Uterus (tissue), 4 donors: ENCODE results near the gene EIF4E1B. TPM values are rescaled to one million over a fixed set of nuclear protein-coding genes. Genes with fewer than 3 reads are reported as not detected.
A peak's percentile ranks its signal among the peaks of the same experiment; 100 is the strongest.

Experiments
- DNase-seq, 2 donors: peaks; one replicate each; pipeline ENCODE4 v3.0.0-alpha.2; 2019 to 2020
- H3K27ac ChIP-seq, 2 donors: fragments of 200-600 bp; sonication (generic); 1 replicate in 1 of 2; 2 replicates in 1 of 2; pipeline ENCODE4 v1.5.1; 2016 to 2018
- H3K27me3 ChIP-seq, 2 donors: fragments of 200-600 bp; sonication (generic); one replicate each; pipeline ENCODE4 v1.5.1; 2018 to 2019; ENCODE audit warnings: control low read depth in 1 of 2
- H3K36me3 ChIP-seq, 2 donors: fragments of 200-600 bp; sonication (generic); one replicate each; pipeline ENCODE4 v1.5.1; 2019; ENCODE audit warnings: control low read depth in 1 of 2
- H3K4me1 ChIP-seq, 2 donors: fragments of 200-600 bp; sonication (generic); one replicate each; pipeline ENCODE4 v1.5.1; 2018 to 2019; ENCODE audit warnings: control low read depth in 1 of 2
- H3K4me3 ChIP-seq, 2 donors: fragments of 200-600 bp; sonication (generic); 1 replicate in 1 of 2; 2 replicates in 1 of 2; pipeline ENCODE4 v1.5.1; 2018 to 2019; ENCODE audit warnings: mild to moderate bottlenecking in 1 of 2
- H3K9me3 ChIP-seq, 2 donors: fragments of 200-600 bp; sonication (generic); one replicate each; pipeline ENCODE4 v1.5.1; 2019; ENCODE audit warnings: control low read depth in 1 of 2
- POLR2A ChIP-seq, 2 donors: fragments of 450-650 bp; IDR thresholded peaks; one replicate each; pipeline ENCODE4 v1.6.1; 2016; ENCODE audit warnings: antibody characterized with exemption in 2 of 2, mild to moderate bottlenecking in 1 of 2, moderate library complexity in 1 of 2
- intact Hi-C: fragments of 100-400 bp; cut with DNase I; formaldehyde crosslinking; loops from one replicate; pipeline ENCODE4 v1.15.1; 2023; ENCODE audit warnings: low total_unique reads
- total RNA-seq, 4 donors: library from RNA; depleted of rRNA in 3 of 4; stranded (reverse); fragments of >200 nt in 3 of 4; gene quantifications; one replicate each; pipeline versions ENCODE4 v1.1.0 to v1.2.4, GENCODE V29; 2014 to 2023
- TF ChIP-seq, protein P1 (sequence below), 4 experiments: fragments of 200-600 bp in 2 of 4; fragments of 450-650 bp in 2 of 4; sonication (generic) in 2 of 4; IDR thresholded peaks; one replicate each; pipeline ENCODE4 v1.5.1; 2016 to 2019; ENCODE audit warnings: antibody characterized with exemption in 4 of 4, mild to moderate bottlenecking in 2 of 4, moderate library complexity in 1 of 4
- donor health status: DM: yes; HTN: yes; CAD: no.

EIF4E1B gene
- total RNA-seq, 4 donors from 2014 or later, result not detected

DNA sequence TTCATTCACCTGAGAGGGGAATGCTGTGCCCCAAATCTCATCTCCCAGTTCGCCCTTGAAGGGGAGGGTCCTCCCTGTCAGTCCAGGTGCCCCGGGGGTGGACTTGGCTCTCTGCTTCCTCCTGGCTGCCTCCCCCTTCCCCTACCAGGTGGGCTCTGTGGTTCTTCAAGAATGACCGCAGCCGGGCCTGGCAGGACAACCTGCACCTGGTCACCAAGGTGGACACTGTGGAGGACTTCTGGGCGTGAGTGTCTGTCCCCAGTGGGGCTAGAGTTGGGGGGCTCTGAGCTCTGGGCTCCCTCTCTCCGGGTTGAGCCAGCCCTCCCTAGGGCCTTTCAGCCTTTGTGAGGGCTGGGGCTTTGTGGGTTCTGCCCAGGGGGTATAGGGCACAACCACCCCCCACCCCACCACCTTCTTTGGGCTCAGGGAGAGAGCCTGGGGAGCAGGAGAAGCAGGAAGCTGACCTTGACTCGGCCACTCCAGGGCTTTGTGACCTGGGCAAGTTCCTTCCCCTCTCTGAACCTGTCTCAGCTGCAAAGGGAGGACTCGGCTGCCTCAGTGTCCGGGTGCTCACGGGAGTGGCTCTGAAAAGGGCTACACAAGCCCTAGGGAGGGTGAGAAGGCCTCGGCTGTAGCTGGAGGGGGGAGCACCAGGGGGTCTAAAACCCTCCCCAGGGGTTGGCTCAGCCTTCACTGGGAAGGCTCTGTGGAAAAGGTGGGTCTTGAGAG lies 13.2 kb downstream of the EIF4E1B start:
- H3K4me1 ChIP-seq, result peaks cover 0 to 6% of the 10 kb centered on the region in 2 donors
- H3K36me3 ChIP-seq, result no peaks in the 10 kb centered on the region
- no peaks in the 10 kb centered on the region for H3K27me3 ChIP-seq
- DNase-seq, result no peak
- no peaks in the 10 kb centered on the region for H3K9me3 ChIP-seq
- TF ChIP-seq, protein P1, sequence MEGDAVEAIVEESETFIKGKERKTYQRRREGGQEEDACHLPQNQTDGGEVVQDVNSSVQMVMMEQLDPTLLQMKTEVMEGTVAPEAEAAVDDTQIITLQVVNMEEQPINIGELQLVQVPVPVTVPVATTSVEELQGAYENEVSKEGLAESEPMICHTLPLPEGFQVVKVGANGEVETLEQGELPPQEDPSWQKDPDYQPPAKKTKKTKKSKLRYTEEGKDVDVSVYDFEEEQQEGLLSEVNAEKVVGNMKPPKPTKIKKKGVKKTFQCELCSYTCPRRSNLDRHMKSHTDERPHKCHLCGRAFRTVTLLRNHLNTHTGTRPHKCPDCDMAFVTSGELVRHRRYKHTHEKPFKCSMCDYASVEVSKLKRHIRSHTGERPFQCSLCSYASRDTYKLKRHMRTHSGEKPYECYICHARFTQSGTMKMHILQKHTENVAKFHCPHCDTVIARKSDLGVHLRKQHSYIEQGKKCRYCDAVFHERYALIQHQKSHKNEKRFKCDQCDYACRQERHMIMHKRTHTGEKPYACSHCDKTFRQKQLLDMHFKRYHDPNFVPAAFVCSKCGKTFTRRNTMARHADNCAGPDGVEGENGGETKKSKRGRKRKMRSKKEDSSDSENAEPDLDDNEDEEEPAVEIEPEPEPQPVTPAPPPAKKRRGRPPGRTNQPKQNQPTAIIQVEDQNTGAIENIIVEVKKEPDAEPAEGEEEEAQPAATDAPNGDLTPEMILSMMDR (IDR thresholded peaks at IDR 0.05), result no peak
- no peak for TF ChIP-seq POLR2A (IDR thresholded peaks at IDR 0.05)
- intact Hi-C loops, result no loop called here
- no peak overlapping the region for H3K27ac ChIP-seq
- H3K4me3 ChIP-seq, result no peak overlapping the region

DNA sequence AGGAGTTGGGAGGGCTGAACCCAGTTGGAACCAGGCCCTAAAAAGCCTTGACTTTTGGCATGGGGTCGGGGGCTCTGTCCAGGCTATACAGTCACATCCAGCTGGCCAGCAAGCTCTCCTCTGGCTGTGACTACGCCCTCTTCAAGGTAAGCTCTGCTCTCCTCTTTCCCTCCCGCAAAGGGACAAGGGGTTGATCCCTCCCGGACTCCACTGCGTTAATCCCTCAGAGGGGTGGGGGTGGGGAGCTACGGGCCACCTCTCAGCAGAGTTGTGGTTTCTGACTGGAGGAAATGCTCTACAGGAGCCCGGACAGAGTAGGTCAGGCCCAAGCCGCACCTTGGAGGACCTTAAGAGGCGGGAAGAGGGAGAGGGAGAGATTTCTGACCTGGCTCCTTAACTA lies 13.8 kb downstream of the EIF4E1B start:
- no peak overlapping the region for H3K4me3 ChIP-seq
- intact Hi-C loops, result no loop called here
- peaks cover 0 to 6% of the 10 kb centered on the region in 2 donors for H3K4me1 ChIP-seq
- no peaks in the 10 kb centered on the region for H3K9me3 ChIP-seq
- no peaks in the 10 kb centered on the region for H3K36me3 ChIP-seq
- no peak overlapping the region for H3K27ac ChIP-seq
- no peak for TF ChIP-seq POLR2A (IDR thresholded peaks at IDR 0.05)
- TF ChIP-seq, protein P1 (IDR thresholded peaks at IDR 0.05), result no peak
- no peaks in the 10 kb centered on the region for H3K27me3 ChIP-seq
- DNase-seq, result no peak

DNA sequence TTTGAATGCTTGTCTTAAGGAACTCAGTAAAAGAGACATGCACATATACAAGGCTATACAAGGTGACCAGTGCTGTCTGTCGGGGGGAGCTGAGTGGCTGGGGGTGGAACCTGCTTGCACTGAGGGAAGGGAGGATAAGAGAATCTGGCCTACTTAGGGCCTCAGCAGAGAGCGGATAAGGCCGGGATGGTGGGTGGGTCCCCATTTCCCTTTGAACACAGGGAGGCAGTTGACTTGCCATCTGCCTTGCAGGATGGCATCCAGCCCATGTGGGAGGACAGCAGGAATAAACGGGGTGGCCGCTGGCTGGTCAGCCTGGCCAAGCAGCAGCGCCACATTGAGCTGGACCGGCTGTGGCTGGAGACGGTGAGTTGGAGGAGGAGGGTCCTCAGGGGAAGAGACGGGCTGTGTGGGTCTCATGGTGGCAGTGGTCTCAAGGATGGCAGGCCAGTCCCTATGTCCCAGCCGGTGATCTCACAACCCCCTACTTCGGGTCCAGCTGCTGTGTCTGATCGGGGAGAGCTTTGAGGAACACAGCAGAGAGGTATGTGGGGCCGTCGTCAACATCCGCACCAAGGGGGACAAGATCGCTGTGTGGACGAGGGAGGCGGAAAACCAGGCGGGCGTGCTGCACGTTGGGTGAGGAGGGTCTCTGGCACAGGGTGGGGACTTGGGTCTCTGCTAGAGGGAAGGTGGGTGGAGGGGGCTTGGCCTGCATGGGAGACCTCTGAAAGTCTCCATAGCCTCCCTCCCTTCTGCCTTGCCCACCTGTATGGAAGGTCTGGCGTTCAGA lies 14.6 kb downstream of the EIF4E1B start:
- intact Hi-C loops, result no loop called here
- no peak for DNase-seq
- Histone ChIP-seq H3K36me3 (no peaks in the 10 kb centered on the region), H3K4me1 (peaks cover 0 to 6% of the 10 kb centered on the region in 2 donors), H3K4me3 (no peak overlapping the region), H3K9me3 (no peaks in the 10 kb centered on the region), H3K27me3 (no peaks in the 10 kb centered on the region), H3K27ac (no peak overlapping the region)
- TF ChIP-seq, protein P1 (IDR thresholded peaks at IDR 0.05), result no peak

DNA sequence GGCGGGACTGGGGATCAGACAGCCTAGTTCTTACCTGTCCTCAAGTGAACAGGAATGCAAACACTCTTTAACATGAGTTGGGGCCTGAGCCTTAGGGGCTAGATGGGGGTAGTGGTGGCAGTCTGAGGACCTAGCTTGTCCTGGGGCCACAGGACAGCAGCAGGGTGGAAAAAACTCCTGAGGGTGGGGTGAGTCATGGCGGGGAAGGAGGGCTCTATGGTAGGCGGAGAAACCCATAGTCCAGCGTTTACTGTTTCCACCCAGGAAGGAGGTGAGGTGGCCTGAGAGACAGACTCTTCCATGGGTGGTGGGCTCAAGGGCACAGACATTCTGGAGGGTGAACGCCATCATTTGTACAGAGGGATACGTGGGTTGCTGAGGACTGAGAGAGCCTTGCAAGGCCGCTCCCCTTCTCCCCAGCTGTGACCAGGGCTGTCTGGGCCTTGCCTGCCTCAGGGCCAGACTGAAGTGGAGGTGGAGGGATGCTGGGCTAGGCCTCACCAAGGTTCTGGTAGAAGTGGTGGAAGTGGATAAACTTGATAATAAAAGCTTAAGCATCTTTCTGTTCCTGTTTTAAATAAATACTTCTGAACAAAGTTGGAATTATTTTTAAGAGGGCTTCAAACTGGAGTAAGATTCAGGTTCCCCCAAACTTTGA lies 15.7 kb downstream of the EIF4E1B start:
- intact Hi-C loops, result no loop called here
- Histone ChIP-seq H3K9me3 (no peaks in the 10 kb centered on the region), H3K27ac (peak overlapping the region; percentile 66 to 79), H3K36me3 (no peaks in the 10 kb centered on the region), H3K27me3 (no peaks in the 10 kb centered on the region), H3K4me3 (no peak overlapping the region), H3K4me1 (peaks cover 0 to 6% of the 10 kb centered on the region in 2 donors)
- no peak for DNase-seq
- TF ChIP-seq, protein P1 (IDR thresholded peaks at IDR 0.05), result no peak
- no peak for TF ChIP-seq POLR2A (IDR thresholded peaks at IDR 0.05)

DNA sequence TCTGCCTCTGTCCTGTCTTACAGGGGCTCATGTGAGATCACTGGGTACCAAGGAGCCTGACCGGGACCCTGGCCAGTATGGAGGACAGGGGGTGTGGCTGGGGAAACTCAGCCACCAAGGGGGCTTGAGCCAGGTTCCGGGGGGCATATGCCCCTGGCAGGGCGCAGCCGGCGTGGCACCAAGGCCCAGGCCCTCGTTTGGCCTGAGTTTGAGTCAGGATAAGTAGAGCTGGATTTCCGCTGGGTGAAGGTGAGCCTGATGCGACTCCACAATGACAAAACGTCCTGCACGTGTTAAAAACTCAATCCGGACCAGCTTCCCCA lies 16.2 kb downstream of the EIF4E1B start:
- no peaks in the 10 kb centered on the region for H3K9me3 ChIP-seq
- H3K4me1 ChIP-seq, result peaks cover 0 to 6% of the 10 kb centered on the region in 2 donors
- no peak for TF ChIP-seq POLR2A (IDR thresholded peaks at IDR 0.05)
- TF ChIP-seq, protein P1 (IDR thresholded peaks at IDR 0.05), result no peak
- no peaks in the 10 kb centered on the region for H3K36me3 ChIP-seq
- intact Hi-C loops, result no loop called here
- H3K27ac ChIP-seq, result peak overlapping the region; percentile 66 to 79
- peak overlapping the region; percentile 15 to 34 for H3K4me3 ChIP-seq
- no peak for DNase-seq
- no peaks in the 10 kb centered on the region for H3K27me3 ChIP-seq
